ENCODE measurements around the gene RGS9.

DNA sequence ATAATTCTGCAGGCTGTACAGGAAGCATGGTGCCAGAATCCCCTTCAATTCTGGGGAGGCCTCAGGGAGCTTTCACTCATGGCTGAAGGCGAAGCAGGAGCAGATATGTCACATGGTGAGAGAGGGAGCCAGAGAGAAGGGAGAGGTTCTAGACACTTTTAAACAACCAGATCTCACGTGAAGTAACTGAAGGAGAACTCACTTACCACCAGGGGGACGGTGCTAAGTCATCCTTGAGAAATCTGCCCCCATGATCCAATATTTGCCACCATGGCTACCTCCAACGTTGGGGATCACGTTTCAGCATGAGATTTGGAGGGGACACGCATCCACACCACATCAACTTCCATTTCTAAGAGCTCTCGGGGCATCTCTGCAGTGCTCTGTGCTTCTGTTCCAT is 43.2 kb upstream of the RGS9 start:
- TF ChIP-seq POLR2A (IDR thresholded peaks at IDR 0.05; ENCODE audit: low read depth) (no peak), EP300 (IDR thresholded peaks at IDR 0.05) (no peak)
- TF ChIP-seq, protein P1, sequence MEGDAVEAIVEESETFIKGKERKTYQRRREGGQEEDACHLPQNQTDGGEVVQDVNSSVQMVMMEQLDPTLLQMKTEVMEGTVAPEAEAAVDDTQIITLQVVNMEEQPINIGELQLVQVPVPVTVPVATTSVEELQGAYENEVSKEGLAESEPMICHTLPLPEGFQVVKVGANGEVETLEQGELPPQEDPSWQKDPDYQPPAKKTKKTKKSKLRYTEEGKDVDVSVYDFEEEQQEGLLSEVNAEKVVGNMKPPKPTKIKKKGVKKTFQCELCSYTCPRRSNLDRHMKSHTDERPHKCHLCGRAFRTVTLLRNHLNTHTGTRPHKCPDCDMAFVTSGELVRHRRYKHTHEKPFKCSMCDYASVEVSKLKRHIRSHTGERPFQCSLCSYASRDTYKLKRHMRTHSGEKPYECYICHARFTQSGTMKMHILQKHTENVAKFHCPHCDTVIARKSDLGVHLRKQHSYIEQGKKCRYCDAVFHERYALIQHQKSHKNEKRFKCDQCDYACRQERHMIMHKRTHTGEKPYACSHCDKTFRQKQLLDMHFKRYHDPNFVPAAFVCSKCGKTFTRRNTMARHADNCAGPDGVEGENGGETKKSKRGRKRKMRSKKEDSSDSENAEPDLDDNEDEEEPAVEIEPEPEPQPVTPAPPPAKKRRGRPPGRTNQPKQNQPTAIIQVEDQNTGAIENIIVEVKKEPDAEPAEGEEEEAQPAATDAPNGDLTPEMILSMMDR (IDR thresholded peaks at IDR 0.05), result no peak

Measured in esophagus muscularis mucosa (tissue), 4 donors.